Measurements from ENCODE around the gene ABCG5.

Gene ABCG5

GRCh38 chr2:43853141-43854081, 14.8 kb upstream of the ABCG5 start:
- TF ChIP-seq POLR2A (IDR thresholded peaks at IDR 0.05; ENCODE audit: low read length) (no peak), GATA1 (IDR thresholded peaks at IDR 0.05; ENCODE audit: low read depth, low read length) (no peak)
- DNase-seq: no peak

- no peak for DNase-seq
- TF ChIP-seq POLR2A (IDR thresholded peaks at IDR 0.05; ENCODE audit: low read length): no peak
- TF ChIP-seq GATA1 (IDR thresholded peaks at IDR 0.05; ENCODE audit: low read depth, low read length): no peak
These were observed 13.6 kb upstream of the ABCG5 start for GRCh38 chr2:43852196-43852730.

- no peak for DNase-seq
- TF ChIP-seq POLR2A (IDR thresholded peaks at IDR 0.05; ENCODE audit: low read length) (no peak), GATA1 (IDR thresholded peaks at IDR 0.05; ENCODE audit: low read depth, low read length) (no peak)
These were observed 12.7 kb upstream of the ABCG5 start for GRCh38 chr2:43851011-43851980.

- DNase-seq: no peak
- TF ChIP-seq GATA1 (IDR thresholded peaks at IDR 0.05; ENCODE audit: low read depth, low read length) (no peak), POLR2A (IDR thresholded peaks at IDR 0.05; ENCODE audit: low read length) (no peak)
These were observed 9.6 kb upstream of the ABCG5 start for GRCh38 chr2:43848214-43848613.

- DNase-seq: no peak
- TF ChIP-seq GATA1 (IDR thresholded peaks at IDR 0.05; ENCODE audit: low read depth, low read length) (no peak), POLR2A (IDR thresholded peaks at IDR 0.05; ENCODE audit: low read length) (no peak)
These were observed 7.6 kb upstream of the ABCG5 start for GRCh38 chr2:43846140-43846793.

GRCh38 chr2:43845181-43845580, 6.5 kb upstream of the ABCG5 start:
- no peak for DNase-seq
- TF ChIP-seq GATA1 (IDR thresholded peaks at IDR 0.05; ENCODE audit: low read depth, low read length) (no peak), POLR2A (IDR thresholded peaks at IDR 0.05; ENCODE audit: low read length) (no peak)

- TF ChIP-seq POLR2A (IDR thresholded peaks at IDR 0.05; ENCODE audit: low read length) (no peak), GATA1 (IDR thresholded peaks at IDR 0.05; ENCODE audit: low read depth, low read length) (no peak)
- no peak for DNase-seq
These were observed 4.2 kb upstream of the ABCG5 start for GRCh38 chr2:43842866-43843226.

- no peak for DNase-seq
These were observed 3.6 kb upstream of the ABCG5 start for GRCh38 chr2:43841949-43842865.

GRCh38 chr2:43840965-43841364, 2.3 kb upstream of the ABCG5 start:
- no peak for TF ChIP-seq GATA1 (IDR thresholded peaks at IDR 0.05; ENCODE audit: low read depth, low read length)
- no peak for TF ChIP-seq POLR2A (IDR thresholded peaks at IDR 0.05; ENCODE audit: low read length)
- no peak for DNase-seq

More at GRCh38 chr2:43841949-43842865, 3.6 kb upstream of the ABCG5 start:
- TF ChIP-seq POLR2A (IDR thresholded peaks at IDR 0.05; ENCODE audit: low read length) (no peak), GATA1 (IDR thresholded peaks at IDR 0.05; ENCODE audit: low read depth, low read length) (no peak)

- no peak for DNase-seq
- TF ChIP-seq GATA1 (IDR thresholded peaks at IDR 0.05; ENCODE audit: low read depth, low read length) (no peak), POLR2A (IDR thresholded peaks at IDR 0.05; ENCODE audit: low read length) (no peak)
These were observed 1.3 kb upstream of the ABCG5 start for GRCh38 chr2:43839776-43840564.

GRCh38 chr2:43837831-43838559, 644 bp downstream of the ABCG5 start:
- DNase-seq: no peak
- TF ChIP-seq GATA1 (IDR thresholded peaks at IDR 0.05; ENCODE audit: low read depth, low read length) (no peak), POLR2A (IDR thresholded peaks at IDR 0.05; ENCODE audit: low read length) (no peak)
